NCI-H345 (cell line): ENCODE data around the gene RLBP1.

Experiments used
- DNase-seq: peaks from one replicate; lab custom pipeline; 2025; lab: John Stamatoyannopoulos, UW

RLBP1 gene

GRCh38 chr15:89206908-89207331 lies 14.5 kb downstream of the RLBP1 start:
- peak; percentile 57 for DNase-seq

DNA sequence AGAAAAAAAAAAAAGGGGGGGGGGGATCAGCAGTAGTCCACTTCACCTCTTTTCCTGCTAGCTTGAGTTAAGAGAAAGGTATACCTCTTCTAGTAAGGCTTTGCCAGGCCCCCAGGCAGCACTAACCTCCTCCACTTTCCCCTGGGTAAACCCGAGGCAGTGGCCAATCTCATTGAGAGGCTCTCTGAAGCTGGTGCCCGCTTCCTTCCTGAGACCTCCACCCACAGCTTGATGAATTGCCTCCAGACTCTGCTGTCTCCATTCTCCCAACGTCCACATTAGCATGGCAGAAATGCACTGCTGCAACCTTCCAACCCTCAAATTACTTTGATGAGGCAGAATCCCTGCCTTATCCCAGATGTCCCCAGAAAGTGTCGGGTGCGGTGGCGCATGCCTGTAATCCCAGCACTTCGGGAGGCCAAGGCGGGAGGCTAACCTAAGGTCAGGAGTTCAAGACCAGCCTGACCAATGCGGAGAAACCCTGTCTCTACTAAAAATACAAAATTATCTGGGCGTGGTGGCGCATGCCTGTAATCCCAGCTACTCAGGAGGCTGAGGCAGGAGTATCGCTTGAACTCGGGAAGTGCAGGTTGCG lies 15.3 kb downstream of the RLBP1 start:
- peak; percentile 1 for DNase-seq

DNA sequence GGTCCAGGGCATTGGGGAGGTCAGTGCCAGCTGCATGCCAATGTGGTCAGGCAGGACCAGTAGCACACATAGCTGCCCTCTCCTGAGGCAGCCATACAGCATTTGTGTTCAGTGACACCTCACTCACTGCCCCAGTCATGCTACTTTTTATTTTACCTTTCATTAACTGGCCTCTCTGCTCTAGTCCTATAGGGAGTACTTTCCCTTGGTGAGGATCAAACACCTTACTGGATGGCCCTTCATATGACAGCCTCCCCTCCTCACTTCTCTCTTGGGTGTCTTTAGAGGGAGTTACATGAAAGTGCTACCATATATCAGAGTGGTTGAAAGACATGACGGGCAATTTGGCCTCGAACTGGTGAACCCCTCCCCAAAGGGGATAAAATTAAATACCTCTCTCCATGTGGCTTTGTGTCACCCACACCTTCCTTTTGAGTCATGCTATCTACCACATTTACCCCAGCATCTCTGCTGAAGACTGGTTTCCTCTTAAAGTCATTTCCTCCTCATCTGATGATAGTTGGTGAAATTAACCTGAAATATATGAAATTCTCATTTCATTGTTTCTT lies 17.6 kb downstream of the RLBP1 start:
- DNase-seq = no peak

- no peak for DNase-seq
These were observed 19.8 kb downstream of the RLBP1 start for GRCh38 chr15:89201465-89202005.

- no peak for DNase-seq
These were observed 21.2 kb downstream of the RLBP1 start for GRCh38 chr15:89200182-89200581.

GRCh38 chr15:89199746-89200145 lies 21.6 kb downstream of the RLBP1 start:
- no peak for DNase-seq

DNA sequence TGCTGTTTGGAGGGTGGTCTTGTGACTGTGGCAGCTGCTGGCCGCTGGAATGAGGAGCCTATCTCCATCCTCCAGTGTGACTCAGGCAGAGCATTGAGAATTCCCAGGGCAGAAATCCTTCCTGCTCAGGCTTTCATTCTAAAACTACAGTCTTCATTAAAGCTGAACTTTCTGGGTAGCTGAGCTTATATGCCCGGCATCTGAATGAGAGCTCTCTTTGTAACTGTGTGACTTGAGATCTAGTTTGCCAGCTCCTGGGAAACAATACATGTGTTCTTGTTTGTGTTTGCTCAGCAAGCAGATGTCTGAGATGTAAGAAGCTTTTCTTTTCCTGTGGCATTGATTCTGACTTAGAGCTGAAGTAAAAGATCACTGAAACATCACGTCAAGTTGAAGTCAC lies 22.4 kb downstream of the RLBP1 start:
- DNase-seq = no peak

- no peak for DNase-seq
These were observed 23.2 kb downstream of the RLBP1 start for GRCh38 chr15:89198196-89198595.

DNA sequence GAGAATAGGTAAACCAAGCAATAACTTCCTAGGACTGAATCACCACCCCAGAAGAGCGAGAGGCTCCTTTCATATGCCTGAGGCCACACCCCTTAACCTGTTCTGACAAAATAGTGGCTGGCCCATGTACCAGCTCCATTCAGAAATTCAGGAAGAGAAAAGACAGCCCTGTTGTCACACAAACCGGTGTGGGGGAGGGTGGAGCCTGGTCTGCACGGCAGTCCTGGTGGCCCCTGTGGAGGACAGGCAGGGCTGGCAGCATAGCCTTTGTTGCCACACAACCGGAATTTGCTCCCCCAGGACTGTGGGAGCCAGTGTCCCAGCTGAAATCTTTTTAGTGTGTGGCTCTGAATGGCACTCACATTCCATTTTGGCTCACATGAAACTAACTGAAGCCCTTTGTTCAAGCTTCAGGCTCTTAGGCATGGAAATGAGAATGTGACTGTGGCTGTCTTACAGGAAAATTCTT lies 23.8 kb downstream of the RLBP1 start:
- DNase-seq = peak; percentile 44

DNA sequence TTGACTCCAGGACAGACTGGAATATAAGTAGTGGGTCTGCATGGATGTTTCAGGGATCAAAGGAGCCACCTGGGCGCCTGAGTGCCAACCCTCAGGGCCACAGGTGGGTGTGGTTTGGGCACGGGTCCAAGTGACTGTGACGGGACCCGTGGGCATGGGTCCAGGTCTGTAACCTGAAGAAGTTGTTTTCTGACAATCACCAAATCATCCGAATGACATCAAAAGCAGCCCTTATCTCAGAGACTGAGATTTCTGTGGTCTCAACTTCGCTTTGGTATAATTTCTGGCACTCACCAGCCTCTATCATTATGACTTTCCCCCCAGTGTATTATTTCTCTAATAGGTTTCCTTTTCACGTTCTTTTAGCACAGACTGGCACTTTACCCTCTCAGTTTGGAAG lies 24.4 kb downstream of the RLBP1 start:
- DNase-seq = peak; percentile 41

DNA sequence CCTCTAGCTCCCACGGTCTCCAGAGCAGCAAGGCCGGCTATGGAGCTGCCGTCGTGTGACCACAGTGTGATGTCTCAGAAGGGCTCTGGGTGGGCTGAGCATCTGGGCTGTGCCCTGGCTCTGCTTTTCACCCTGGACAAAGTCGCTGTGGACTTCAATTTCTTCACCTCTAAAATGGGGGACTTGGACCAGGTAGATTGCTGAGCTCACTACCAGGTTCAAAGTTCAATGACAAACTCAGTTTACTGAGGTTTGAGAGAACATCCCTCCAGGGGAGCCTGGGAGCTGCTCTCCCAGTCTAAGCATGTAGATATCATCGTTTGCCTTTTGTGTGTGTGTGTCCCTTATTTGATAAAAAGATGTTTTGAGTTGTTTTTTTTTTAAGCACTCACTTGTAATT lies 25.1 kb downstream of the RLBP1 start:
- no peak for DNase-seq

DNA sequence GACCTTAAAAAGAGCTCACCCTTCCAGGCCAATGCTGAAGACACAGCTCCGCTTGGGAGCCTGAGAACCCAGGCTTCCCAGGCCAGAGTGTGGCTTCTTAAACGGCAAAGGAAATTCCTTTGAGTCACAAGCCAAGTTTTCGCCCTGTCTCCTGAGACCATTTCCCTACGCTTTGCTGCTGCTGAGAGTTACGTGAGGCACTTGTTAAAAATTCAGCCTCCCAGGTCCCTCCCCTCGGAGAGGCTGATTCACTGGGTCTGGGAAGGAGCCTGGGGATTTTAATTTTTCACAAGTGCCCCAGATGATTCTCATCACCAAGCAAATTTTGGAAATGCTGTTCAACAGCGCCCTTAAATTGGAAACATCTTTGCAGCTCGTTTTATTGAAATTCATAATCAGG lies 25.5 kb downstream of the RLBP1 start:
- no peak for DNase-seq

GRCh38 chr15:89194608-89195007 lies 26.8 kb downstream of the RLBP1 start:
- no peak for DNase-seq

- no peak for DNase-seq
These were observed 28.6 kb downstream of the RLBP1 start for GRCh38 chr15:89192766-89193165.

DNA sequence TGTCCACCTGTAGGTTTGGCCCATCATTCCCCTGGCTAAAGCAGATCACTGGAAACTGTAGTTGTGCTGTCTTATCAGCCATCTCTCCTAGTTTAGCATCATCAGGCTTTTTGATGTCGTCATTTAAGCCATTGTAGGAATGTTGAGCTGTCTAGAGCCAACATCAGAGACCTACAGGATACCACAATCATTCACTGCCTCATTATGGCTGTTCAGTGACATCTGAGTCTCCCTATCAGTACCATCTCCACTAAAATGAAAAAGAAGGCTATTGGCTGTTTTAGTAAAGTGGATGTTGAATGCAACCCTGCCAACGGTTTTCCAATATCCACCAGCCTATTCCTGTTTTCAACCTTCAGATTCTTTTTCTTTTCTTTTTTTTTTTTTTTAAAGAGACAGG lies 29.2 kb downstream of the RLBP1 start:
- no peak for DNase-seq

DNA sequence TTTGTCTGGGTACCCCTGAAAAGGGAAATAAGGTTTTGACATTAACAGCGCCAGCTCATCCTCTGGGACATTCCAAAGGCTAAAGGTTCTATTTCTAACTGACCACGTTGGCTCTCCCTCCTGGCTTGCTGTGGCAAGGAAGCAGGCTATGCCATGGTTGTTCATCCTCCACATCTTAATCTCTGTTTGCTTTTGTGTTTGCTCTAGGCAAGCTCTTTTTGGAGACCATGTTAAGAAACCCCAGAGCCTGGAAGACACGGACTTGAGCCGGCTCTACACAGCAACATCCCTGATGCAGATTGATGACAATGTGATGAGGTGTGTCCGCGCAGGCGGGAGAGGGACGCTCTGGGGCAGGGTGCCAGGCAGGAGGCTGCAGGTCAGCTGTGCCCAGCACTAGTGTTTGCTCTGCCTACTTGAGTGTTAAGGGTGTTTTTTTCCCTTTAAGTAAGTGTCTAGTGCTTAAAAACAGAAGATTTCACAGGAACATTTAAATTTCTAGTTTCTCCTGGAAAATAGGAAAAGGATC lies 33.3 kb downstream of the RLBP1 start:
- DNase-seq = no peak

DNA sequence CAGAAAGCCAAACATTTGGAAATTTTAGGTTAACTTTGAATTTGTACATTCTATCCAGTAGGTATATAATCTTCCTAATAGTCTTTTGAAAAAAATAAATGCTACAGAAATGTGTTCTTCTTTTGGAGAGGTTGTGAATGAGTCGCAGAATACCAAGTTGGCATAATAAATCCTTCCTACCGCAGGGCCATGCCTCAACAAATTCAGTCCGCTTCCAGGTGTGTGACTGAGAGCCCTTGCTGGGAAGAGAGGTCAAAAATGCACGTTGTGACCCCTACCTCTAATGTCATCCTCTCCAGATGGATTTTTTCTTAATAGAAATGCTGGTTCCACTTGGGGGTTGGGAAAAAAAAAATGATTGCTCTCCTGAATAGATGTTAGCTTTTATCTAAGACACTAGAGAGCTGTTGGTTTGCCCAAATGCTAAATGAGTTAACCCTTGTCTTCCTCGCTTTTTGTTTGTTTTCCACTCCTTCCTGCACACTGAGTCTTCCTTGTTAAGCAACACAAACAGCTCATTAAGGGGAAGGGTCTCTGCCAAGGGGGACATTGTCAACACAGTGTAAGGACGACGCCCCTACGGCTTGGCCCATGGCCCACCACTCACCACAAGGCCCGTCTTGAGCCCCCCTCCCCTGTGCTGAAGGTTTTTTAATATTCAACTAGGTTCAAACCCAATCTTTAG lies 33.9 kb downstream of the RLBP1 start:
- DNase-seq = no peak

DNA sequence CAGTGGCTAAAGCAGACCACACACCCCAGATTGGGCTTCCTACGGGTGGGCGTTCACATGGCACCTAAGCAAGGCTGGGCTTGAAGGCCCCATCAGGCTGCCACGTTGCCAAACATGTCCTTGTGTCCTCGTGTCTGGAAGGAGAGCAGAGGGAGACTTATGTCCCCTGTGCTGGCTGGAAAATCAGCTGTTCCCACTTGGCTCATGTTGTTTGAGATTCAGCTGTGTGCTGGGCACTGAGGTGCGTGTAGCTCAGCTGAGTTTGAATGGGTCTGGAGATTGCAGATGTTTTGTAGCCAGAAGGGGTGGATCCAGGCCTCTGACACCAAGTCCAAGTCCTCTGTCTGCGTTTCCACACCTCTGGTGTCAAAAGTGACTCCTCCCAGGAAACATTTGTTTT lies 34.6 kb downstream of the RLBP1 start:
- no peak for DNase-seq

DNA sequence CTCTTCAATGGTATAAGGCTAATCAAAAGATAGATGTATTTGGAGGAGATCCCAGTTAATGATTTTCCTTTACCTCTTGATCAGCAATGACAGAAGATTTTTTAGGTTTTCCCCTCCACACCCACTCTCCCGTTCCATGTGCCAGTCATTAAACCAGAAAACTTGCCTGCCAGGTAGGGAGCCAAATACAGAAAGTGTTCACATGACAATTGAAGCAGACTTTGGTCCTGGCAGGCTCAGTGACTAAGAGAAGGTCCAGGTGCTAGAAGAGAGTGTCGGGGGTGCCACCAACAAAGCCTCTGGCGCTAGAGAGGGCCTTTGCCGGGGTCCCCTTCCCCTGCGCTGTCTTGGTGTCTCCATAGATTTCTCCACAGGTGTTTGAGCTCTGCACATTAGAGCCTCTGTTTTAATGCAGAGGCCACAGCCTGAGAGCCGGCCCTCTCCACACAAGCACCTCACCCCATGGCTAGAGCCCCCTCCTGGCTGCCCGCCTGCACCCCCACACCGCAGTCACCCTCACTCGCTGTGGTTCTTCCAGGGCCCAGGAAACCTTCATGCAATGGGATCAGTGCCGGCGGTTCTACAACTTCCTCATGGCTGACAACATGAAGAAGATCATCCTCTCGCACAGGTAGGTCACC lies 36.4 kb downstream of the RLBP1 start:
- DNase-seq = no peak

DNA sequence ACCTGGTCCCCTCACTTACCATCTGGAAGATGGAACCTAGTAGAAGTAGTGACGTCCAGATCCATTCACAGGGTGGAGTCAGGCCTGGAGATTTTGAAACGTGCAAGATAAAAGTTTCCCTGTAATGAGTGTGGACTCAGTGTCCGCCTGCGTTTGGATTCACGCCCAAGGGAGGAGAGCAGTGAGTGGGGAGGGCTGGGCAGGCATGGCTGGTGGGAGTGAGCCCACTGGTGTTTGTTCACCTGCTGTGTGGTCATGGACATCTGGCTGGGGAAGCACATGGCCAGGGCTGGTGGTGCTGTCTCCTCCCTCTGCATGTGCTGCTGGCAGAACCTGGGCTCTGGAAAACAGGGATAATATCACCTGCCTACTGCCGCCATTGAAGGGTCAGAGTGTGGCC lies 37.0 kb downstream of the RLBP1 start:
- DNase-seq = no peak

GRCh38 chr15:89179966-89180875 lies 41.2 kb downstream of the RLBP1 start:
- DNase-seq = no peak
